Activated CD4-positive, alpha-beta T cell treated with anti-CD3 and anti-CD28 coated beads, Interleukin-2, amount 50 U/mL, for 4 hours (primary cell): ENCODE data around the gene COQ8A.
"Not testable (repeated sequence)": the region's sequence is repeated elsewhere in the genome, so short reads cannot be mapped to it uniquely, and the experiment has no call there.

Experiments used
- DNase-seq, 2 experiments: peaks; one replicate each; pipeline ENCODE4 v3.0.0-alpha.2; 2020

The COQ8A gene

DNA sequence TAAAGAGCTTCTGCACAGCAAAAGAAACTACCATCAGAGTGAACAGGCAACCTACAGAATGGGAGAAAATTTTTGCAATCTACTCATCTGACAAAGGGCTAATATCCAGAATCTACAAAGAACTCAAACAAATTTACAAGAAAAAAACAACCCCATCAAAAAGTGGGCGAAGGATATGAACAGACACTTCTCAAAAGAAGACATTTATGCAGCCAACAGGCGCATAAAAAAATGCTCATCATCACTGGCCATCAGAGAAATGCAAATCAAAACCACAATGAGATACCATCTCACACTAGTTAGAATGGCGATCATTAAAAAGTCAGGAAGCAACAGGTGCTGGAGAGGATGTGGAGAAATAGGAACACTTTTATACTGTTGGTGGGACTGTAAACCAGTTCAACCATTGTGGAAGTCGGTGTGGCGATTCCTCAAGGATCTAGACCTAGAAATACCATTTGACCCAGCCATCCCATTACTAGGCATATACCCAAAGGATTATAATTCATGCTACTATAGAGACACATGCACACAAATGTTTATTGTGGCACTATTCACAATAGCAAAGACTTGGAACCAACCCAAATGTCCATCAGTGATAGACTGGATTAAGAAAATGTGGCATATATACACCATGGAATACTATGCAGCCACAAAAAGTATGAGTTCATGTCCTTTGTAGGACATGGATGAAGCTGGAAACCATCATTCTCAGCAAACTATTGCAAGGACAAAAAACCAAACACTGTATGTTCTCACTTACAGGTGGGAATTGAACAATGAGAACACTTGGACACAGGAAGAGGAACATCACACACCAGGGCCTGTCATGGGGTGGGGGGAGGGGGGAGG is 10.6 kb upstream of the COQ8A start:
- not testable (repeated sequence) for DNase-seq

DNA sequence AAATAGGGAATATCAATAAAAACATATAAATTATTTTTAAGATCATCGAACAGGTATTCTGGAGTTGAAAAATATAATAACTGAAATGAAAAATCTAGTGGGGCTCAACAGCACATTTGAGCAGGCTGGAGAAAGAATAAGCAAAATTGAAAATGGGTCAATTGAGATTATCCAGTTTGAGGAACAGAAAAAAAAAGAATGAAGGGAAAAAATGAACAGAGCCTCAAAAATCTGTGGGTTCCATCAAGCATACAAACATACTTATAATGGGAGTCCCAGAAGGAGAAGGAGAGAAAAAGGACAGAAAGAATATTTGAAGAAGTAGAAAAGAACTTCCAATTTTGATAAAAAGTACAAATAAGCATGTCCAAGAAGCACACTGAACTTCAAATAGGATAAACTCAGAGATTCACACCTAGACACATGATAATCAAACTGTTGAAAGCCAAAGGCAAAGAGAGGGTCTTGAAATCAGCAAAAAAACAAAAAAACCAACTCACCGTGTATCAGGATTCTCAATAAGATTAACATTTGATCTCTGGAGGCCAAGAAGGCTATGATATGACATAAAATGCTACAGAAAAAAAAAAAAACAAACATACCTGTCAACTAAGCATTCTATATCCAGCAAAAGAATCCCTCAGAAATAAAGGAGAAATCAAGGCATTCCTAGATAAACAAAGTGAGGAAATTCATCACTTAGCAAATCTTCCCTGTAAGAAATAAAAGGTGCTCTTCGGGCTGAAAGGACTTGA is 5.4 kb upstream of the COQ8A start:
- no peak for DNase-seq

- no peak for DNase-seq
These were observed 2.0 kb upstream of the COQ8A start for GRCh38 chr1:226937940-226938725.

DNA sequence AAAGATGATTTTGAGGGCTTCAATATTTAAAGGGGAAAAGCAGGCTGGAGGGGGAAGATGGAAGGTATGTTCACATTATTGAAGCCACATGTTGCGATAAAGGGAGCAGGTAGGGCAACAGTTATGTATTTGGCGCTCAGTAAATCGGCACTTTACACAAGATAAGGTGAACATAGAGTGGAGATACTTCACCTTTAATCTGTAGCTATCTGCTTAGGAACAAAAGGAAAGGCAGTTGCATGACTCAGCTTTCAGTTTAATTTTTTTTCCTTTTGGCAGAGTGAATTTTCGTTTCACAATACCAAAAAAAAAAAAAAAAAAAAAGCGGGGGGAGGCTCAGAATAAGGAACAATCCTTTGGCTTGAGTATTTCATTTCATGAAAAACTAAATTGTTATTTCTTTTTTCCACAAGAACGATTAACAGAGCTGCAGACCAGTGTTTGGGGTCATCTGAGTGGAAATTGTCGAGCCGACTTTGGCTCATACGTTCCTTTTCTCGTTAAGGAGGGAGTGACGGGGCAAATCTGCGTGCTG is 1.1 kb upstream of the COQ8A start:
- no peak for DNase-seq

DNA sequence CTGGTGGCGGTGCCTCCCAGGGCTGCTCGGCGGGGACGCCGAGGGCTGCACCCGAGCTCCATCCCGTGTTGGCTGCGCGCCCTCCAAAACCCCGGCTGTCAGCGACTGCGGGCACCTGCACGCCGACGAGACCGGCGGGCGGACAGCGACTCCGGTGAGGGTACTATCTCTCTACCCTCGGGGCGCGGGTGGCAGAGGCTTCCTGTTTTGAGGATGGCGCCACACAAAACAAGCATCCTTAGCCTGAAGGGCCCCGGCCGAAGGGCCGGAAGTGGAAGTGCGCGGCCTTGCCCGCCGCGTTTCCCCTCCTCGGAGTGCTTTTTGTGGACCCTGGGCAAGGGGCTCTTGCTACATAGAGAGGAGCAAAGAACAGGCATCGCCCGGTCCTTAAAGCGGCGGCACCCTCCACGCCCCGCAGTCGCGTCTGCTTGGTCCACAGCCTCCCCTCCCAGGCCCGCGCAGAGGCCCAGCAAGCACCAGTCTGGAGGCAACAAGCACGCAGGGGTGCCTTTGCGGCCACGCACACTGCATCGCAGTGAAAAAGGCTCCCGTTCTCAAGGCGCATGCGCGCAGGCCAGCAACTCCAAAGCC is 561 bp upstream of the COQ8A start:
- peak; percentile 50 to 52 for DNase-seq

DNA sequence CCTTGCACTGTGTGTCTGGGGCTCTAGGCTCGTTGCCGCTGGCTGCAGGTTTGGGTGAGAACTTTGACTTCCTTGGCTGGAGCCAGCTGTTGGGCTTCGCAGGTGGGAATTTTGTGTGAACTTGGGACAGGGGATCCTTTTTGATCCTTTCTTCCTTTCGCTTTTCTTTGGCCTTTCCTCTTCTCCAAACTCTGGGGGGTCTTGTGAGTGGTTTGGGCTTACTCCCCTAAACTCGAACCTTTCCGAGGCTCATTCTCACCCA is 643 bp downstream of the COQ8A start:
- no peak for DNase-seq

GRCh38 chr1:226942392-226942791 is 2.3 kb downstream of the COQ8A start:
- no peak for DNase-seq

DNA sequence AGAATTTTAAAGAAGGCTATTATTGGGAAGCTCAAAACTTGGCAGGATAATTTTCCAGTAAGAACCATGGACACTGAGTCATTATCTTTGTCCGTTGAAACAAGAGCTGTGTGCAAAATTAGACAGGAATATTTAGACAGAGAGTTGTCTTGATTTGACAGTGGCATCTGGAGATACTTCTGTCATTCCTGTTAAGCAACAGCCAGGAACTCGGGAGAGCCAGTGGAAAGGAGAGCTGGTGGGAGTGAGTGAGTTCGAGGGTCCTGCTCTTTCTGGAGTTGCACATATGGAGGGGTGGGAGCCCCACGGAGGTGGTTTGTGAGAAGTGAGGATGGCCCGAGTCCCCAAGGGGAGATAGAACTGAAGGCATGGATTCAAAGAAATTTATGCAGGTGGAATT is 3.1 kb downstream of the COQ8A start:
- DNase-seq: no peak

GRCh38 chr1:226943927-226944326 is 3.8 kb downstream of the COQ8A start:
- DNase-seq: no peak

DNA sequence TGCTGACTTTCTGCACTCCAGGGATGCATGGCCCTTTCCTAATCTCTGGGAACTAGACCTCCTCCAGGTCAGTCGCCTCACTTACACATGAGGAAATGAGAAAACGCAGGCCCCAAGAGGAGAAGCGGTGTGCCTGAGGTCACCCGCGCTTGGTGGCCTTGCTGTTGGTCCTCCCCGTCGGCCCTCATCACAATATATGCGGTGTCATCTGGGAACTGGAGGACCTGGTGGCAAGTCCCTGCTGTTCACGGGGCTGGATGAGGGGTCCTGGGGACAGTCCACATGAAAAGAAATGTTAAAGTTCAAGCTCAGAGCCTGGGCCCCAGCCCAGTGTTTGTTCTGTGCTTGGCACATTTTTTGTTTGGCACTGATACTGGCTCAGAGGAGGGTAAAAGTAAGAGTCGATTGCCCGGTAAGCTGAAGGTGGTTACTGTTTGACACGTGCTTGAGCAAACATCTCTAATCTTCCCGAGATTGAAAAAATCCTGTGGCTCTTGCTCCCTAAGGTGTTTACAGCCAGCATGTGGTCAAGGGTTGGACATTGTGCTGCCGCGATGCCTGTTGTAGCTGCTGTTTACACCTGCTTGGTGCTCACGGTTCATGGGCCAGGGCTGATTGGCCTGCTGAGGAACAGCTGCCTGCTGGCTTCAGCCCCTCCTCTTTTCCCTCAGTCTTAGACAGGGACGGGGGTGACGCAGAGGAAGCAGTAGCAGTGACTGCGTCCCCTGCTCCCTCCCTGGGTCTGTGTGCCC is 5.2 kb downstream of the COQ8A start:
- no peak for DNase-seq

GRCh38 chr1:226945858-226946245 is 5.8 kb downstream of the COQ8A start:
- DNase-seq: no peak

- no peak for DNase-seq
These were observed 6.2 kb downstream of the COQ8A start for GRCh38 chr1:226946285-226946684.

GRCh38 chr1:226946841-226947240 is 6.7 kb downstream of the COQ8A start:
- no peak for DNase-seq

DNA sequence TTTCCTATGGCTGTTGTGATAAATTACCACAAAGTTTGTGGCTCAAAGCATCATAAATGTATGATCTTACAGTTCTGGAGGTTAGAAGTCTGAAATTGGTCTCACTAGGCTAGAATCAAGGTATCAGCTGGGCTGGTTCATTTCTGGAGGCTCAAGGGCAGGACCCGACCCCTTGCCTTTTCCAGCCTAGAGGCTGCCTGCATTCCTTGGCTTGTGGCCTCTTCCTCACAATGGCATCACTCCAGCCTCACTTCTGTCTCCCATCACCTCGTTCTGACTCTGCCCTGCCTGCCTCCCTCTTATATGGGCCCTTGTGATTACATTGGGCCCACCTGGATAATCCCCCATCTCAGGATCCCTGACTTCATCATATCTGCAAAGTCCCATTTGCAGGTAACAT is 8.0 kb downstream of the COQ8A start:
- DNase-seq: no peak

GRCh38 chr1:226948480-226948879 is 8.4 kb downstream of the COQ8A start:
- no peak for DNase-seq

GRCh38 chr1:226948996-226949395 is 8.9 kb downstream of the COQ8A start:
- DNase-seq: no peak

DNA sequence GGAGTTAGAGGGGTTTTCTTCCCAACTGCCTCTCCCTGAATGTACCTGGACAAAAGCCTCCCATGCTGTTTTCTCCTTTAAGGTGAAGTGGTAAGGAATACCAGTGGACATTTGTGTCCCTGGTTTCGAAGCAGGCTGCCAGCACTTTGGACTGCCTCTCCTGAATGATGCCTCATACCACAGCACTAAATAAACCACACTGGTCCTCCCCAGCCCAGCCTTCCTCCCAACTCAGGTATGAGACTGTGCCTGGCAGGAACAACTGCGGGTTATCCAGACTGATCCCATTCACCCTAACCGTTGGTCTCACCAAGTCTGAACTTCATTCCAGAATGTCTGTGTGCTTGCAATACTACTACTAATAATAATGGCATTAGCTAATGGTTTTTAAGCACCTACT is 9.3 kb downstream of the COQ8A start:
- no peak for DNase-seq

GRCh38 chr1:226950316-226950715 is 10.2 kb downstream of the COQ8A start:
- DNase-seq: no peak

DNA sequence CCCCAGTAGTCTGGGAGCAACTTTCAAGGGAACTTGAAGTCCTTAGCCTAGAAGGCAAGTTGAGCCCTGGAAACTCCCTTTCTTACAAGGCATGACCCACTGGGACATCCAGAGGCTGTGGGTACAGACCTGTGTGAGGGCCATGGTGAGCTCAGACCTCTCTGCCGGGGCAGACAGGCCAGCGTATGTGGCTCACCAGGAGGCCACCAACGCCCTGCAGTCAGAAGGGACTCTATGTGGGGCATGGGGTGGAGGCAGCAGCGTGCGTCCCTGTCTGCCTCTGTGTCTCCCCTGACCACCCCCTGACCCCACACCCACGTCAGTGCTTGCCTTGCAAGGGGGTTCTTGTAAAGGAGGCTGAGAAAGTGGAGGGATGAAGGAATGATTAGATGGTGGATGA is 10.8 kb downstream of the COQ8A start:
- DNase-seq: no peak

DNA sequence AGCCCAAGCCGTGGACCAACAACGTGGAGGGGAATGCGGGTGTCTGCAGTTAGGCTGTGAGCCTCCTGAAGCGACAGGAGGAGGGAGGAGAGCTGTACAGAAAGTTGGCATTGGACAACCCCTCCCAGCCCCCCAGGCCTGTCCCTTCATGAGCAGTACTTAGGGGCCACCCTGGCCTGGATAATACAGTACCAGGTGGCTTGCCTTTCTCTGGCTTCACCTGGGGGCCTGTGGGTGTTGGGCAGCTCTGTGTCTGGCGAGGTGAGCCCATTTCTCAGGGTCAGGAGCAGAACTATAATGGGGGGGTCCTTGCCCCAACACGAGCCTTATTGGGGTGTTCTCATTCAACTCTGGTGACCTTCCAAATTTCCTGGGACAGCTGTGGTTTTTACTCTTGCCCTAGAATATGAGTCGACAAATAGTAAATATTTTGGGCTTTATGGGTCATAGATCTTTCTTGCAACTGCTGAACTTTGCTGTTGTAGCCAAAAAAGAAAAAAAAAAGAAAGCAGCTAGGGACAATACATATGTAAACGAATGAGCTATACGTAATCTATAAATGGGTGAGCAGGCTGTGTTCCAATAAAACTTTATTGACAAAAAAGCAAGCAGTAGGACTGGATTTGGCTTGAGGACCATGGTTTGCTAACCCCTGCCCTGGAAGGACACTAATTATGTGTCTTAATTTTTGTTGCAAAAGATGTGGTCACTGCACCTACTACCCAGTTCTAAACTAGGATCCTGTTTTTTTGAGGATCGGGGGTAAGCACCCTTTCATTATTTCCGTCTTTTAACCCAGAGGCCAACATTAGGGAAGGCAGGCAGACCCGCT is 11.4 kb downstream of the COQ8A start:
- no peak for DNase-seq

- no peak for DNase-seq
These were observed 12.0 kb downstream of the COQ8A start for GRCh38 chr1:226952118-226952441.
